GM12874 (cell line): ENCODE results near the gene ELOF1.

Experiments
- TF ChIP-seq, protein P1 (sequence below): IDR thresholded peaks from 2 replicates; pipeline ENCODE4 v1.5.1; 2011; ENCODE audit warnings: low read depth, mild to moderate bottlenecking, control low read depth, low read length, moderate library complexity; ENCODE audit not compliant: insufficient read depth

The ELOF1 gene

DNA sequence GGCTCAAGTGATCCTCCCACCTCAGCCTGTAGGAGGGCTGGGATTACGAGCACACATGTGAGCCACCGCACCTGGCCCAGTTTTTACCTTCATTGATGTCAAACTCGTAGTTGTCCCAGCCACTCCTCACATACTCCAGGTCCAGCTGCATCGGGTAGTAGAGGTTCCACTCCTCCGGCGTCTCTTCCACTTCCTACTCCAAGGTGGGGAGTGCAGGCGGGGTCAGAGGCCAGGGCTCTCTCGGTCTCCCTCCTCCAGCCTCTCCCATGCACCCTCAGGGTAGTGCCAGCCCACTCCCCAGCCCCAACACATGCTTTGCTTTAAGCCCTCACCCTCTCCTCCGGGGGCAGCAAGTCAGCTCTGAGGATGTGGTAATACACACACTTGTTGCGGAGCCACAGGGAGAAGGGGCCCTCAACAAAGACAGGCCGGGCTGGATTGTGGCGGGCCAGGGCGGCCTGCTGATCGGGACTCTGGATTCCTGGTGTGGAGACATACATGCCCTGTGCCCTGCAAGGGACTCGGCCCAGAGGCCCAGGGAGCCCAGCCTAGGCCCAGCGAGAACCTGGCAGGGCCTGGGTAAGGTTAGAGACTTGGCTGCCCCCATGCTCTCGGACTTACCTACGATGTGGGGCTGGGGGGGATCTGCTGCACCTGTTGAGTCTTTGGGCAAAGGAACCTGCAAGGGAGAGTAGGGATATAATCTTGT lies 51.5 kb downstream of the ELOF1 start:
- TF ChIP-seq, protein P1, sequence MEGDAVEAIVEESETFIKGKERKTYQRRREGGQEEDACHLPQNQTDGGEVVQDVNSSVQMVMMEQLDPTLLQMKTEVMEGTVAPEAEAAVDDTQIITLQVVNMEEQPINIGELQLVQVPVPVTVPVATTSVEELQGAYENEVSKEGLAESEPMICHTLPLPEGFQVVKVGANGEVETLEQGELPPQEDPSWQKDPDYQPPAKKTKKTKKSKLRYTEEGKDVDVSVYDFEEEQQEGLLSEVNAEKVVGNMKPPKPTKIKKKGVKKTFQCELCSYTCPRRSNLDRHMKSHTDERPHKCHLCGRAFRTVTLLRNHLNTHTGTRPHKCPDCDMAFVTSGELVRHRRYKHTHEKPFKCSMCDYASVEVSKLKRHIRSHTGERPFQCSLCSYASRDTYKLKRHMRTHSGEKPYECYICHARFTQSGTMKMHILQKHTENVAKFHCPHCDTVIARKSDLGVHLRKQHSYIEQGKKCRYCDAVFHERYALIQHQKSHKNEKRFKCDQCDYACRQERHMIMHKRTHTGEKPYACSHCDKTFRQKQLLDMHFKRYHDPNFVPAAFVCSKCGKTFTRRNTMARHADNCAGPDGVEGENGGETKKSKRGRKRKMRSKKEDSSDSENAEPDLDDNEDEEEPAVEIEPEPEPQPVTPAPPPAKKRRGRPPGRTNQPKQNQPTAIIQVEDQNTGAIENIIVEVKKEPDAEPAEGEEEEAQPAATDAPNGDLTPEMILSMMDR = no peak

DNA sequence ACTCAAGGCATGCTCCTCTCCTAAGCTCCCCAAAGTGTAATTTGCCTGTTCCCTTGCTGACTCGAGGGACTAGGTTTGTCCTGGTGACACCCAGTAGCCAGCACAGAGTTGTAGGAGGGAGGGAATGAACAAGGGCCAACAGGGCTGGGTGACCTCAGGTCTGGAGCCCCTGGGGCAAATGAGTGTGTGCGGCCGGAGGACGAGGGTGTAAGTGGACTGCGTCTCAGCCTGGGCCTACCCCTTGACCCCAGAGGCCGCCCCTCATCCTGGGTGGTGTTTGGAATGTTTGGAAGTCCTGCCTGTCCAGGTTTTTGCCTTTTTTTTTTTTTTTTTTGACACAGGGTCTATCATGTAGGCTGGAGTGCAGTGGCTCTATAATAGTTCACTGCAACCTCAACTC lies 52.1 kb downstream of the ELOF1 start:
- TF ChIP-seq, protein P1 = no peak

DNA sequence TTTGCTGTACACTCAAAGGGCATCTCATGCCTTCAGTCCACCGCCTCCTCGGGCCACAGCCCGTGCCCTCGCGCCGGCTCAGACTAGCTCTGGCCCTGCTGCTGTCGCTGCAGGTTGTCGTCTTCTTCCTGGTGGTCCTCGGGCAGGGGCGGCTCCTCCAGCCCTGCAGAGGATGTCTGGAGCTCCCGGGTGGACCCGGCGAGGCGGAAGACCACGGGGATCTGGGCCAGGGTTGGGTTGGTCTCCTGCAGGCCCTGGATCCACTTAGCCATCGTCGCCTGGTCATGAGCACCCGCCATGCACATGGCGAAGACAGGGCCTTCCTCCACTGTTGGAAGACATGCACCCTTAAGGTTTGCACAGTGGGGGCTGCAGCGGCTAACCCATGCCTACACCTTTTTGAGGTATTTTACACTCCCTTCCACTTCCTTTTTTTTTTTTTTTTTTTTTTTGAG lies 52.9 kb downstream of the ELOF1 start:
- TF ChIP-seq, protein P1 = no peak

DNA sequence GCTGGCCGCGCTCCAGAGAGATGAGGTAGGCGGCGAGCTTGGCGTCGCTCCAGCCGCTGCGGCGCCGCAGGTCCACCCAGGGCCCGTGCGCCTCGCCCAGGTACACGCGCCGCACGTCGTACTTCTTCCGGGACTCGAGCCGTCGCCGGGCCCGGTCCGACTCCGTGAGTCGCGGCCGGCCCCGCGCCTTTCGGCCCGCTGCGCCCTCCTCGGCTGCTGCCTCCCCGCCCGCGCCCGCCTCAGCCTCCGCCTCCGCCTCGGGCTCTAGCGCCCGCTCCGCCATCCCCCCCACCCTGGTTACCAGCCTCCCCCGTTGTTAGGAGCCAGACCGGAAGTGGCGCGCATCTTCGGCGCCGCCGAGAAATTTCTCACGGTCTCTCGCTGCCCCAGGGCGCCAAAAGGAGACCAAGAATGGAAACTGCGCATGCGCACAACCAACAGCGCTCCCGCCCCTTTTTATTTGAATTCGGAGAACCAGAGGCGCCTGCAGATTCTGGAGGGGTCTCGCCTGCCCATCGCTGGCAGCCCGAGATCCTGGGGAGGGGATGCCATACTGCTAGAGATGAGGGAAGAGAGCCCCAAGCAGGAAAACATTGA lies 53.4 kb downstream of the ELOF1 start, which contains the start of gene ZNF653:
ZNF653 (minus strand) TSS at position 336 of the 597 bp plus-strand sequence; CDS start at position 283, 53 bp downstream.
- TF ChIP-seq, protein P1 = no peak

DNA sequence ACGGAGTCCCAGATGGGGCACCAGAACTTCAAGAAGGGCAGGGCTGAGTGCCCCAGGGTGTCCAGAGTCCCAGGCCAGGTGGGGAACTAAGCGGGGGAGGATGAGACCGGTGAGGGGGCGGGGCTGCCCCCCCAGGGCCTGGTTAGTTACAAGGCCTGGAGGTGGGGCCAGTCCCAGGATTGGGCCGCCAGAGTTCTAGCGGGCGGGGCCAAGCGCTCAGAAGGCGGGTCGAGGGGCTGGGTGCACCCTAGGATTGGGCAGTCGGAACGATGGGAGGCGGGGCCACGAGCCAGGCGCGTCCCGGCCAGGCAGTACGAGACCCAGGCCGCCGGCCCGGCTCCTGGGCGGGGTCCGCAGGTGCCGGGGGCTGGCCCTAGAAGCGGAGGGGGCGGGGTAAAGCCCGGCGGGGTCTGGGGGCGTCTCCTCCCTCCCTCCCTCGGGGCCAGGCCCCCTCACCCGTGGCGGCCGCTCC lies 54.0 kb downstream of the ELOF1 start:
- TF ChIP-seq, protein P1 = no peak

DNA sequence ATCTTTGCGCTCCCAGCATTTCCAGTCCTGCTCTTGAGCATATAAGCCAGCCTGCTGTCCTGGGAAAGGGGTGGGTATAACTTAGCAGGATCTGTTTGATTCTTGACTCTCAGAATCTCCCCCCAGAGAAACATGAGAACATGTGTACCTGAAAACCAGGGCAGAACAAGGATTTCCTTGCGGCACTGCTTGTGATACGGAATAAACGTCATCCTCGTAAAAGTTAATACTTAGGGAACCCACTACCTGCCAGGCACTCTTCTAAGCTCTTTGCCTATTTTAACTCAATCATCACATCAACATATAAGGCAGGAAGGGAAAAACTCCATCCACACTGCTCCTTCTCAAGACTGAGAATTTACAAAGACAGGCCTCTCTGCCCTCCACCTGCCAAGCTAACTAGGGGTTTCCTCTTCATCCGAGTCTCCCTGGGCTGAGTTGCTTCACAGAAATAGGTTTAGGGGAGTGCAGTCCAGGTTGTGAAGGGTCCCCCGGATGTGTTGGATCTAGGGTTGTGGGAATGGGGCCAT lies 54.5 kb downstream of the ELOF1 start:
- TF ChIP-seq, protein P1 = no peak
